22Rv1 (cell line): Measurements from ENCODE around the gene KIF26A.

Experiments used
- H3K27ac ChIP-seq: fragments of 450-650 bp; 2 replicates; pipeline ENCODE4 v1.5.1; 2017
- CTCF ChIP-seq: fragments of 450-650 bp; IDR thresholded peaks from 2 replicates; pipeline ENCODE4 v1.5.1; 2017; ENCODE audit warnings: mild to moderate bottlenecking
- ZFX ChIP-seq: fragments of 450-650 bp; IDR thresholded peaks from 2 replicates; pipeline ENCODE4 v1.6.1; 2017; ENCODE audit warnings: antibody characterized with exemption, borderline replicate concordance

The KIF26A gene

GRCh38 chr14:104099096-104100041 lies 39.0 kb upstream of the KIF26A start:
- H3K27ac ChIP-seq: no peak overlapping the region
- TF ChIP-seq ZFX: no peak
- no peak for TF ChIP-seq CTCF

GRCh38 chr14:104100171-104101085 lies 38.0 kb upstream of the KIF26A start:
- H3K27ac ChIP-seq: no peak overlapping the region
- no peak for TF ChIP-seq CTCF

- TF ChIP-seq CTCF: no peak
- no peak for TF ChIP-seq ZFX
- H3K27ac ChIP-seq: no peak overlapping the region
These were observed 37.2 kb upstream of the KIF26A start for GRCh38 chr14:104101086-104101621.

- no peak overlapping the region for H3K27ac ChIP-seq
- no peak for TF ChIP-seq ZFX
- TF ChIP-seq CTCF: no peak
These were observed 36.6 kb upstream of the KIF26A start for GRCh38 chr14:104101651-104102281.

GRCh38 chr14:104102282-104102914 lies 36.0 kb upstream of the KIF26A start:
- TF ChIP-seq CTCF (no peak), ZFX (no peak)
- H3K27ac ChIP-seq: no peak overlapping the region

GRCh38 chr14:104103061-104103445 lies 35.3 kb upstream of the KIF26A start:
- no peak overlapping the region for H3K27ac ChIP-seq

More at GRCh38 chr14:104103061-104103445, 35.3 kb upstream of the KIF26A start:
- TF ChIP-seq CTCF (0 out of 2 replicates have a peak, but pooled peaks have one; percentile 16), ZFX (no peak)
